RCC 7860 (cell line): ENCODE data around the gene LMX1B.

Experiments used
- DNase-seq: peaks from one replicate; pipeline ENCODE4 v3.0.0-alpha.2; 2015; ENCODE audit warnings: low spot score
- FAIRE-seq: peaks from 2 replicates; lab custom pipeline; 2012; peaks lifted over from hg19 to GRCh38; lab: Jason Lieb, UNC

Gene LMX1B

GRCh38 chr9:126692041-126692758 is 78.5 kb downstream of the LMX1B start:
- FAIRE-seq, result no peak
- DNase-seq, result no peak

- DNase-seq (no peak), FAIRE-seq (no peak)
These were observed 79.2 kb downstream of the LMX1B start for GRCh38 chr9:126692759-126693427.

GRCh38 chr9:126693428-126693944 is 79.8 kb downstream of the LMX1B start:
- no peak for FAIRE-seq

GRCh38 chr9:126694206-126695081 is 80.7 kb downstream of the LMX1B start:
- DNase-seq (no peak), FAIRE-seq (no peak)

More at GRCh38 chr9:126693428-126693944, 79.8 kb downstream of the LMX1B start:
- no peak for DNase-seq

GRCh38 chr9:126695186-126695585 is 81.5 kb downstream of the LMX1B start:
- FAIRE-seq (no peak), DNase-seq (no peak)

GRCh38 chr9:126695701-126696400 is 82.1 kb downstream of the LMX1B start:
- FAIRE-seq (no peak), DNase-seq (no peak)

GRCh38 chr9:126696401-126697145 is 82.8 kb downstream of the LMX1B start:
- DNase-seq, result no peak
- no peak for FAIRE-seq

- no peak for DNase-seq
- no peak for FAIRE-seq
These were observed 83.6 kb downstream of the LMX1B start for GRCh38 chr9:126697330-126697729.

GRCh38 chr9:126698251-126698650 is 84.5 kb downstream of the LMX1B start:
- FAIRE-seq (no peak), DNase-seq (no peak)

GRCh38 chr9:126698756-126699155 is 85.0 kb downstream of the LMX1B start:
- FAIRE-seq, result no peak
- DNase-seq, result no peak

- DNase-seq, result no peak
- no peak for FAIRE-seq
These were observed 85.7 kb downstream of the LMX1B start for GRCh38 chr9:126699401-126699881.

GRCh38 chr9:126700296-126700695 is 86.6 kb downstream of the LMX1B start:
- DNase-seq (no peak), FAIRE-seq (no peak)

- no peak for FAIRE-seq
- no peak for DNase-seq
These were observed 87.4 kb downstream of the LMX1B start for GRCh38 chr9:126700903-126701812.

- no peak for DNase-seq
- no peak for FAIRE-seq
These were observed 88.0 kb downstream of the LMX1B start for GRCh38 chr9:126701813-126702140.

- DNase-seq, result no peak
- no peak for FAIRE-seq
These were observed 88.6 kb downstream of the LMX1B start for GRCh38 chr9:126702151-126703001.

GRCh38 chr9:126703002-126703865 is 89.5 kb downstream of the LMX1B start:
- FAIRE-seq, result no peak
- DNase-seq, result no peak

- DNase-seq (no peak), FAIRE-seq (no peak)
These were observed 90.1 kb downstream of the LMX1B start for GRCh38 chr9:126703866-126704156.
